Left lung (tissue), 10 donors: ENCODE results near the gene RESP18. TPM values are rescaled to one million over a fixed set of nuclear protein-coding genes. Genes with fewer than 3 reads are reported as not detected.

Source experiments
- ATAC-seq: fragments of 200-7000 bp; cut with Tn5 transposase; one replicate; pipeline ENCODE4 v1.9.1; 2020; ENCODE audit warnings: moderate library complexity
- DNase-seq, 4 donors: peaks; one replicate each; pipeline ENCODE4 v3.0.0-alpha.2; 2013 to 2020
- H3K27ac ChIP-seq, 2 donors: fragments of 200-600 bp; sonication (generic) in 1 of 2; one replicate each; pipeline versions ENCODE4 v1.5.0 to v1.8.0; 2020 to 2021
- H3K27me3 ChIP-seq, 2 donors: fragments of 200-600 bp; sonication (generic) in 1 of 2; one replicate each; pipeline versions ENCODE4 v1.5.0 to v1.8.0; 2020 to 2021
- H3K36me3 ChIP-seq, 2 donors: fragments of 200-600 bp; sonication (generic) in 1 of 2; one replicate each; pipeline versions ENCODE4 v1.5.0 to v1.8.0; 2020 to 2021
- H3K4me1 ChIP-seq, 2 donors: fragments of 200-600 bp; one replicate each; pipeline ENCODE4 v1.8.0; 2021
- H3K4me3 ChIP-seq, 2 donors: fragments of 200-600 bp; sonication (generic) in 1 of 2; one replicate each; pipeline versions ENCODE4 v1.5.0 to v1.8.0; 2020 to 2021; ENCODE audit warnings: mild to moderate bottlenecking in 1 of 2
- H3K9me3 ChIP-seq, 2 donors: fragments of 200-600 bp; sonication (generic) in 1 of 2; one replicate each; pipeline versions ENCODE4 v1.5.0 to v1.8.0; 2020 to 2021
- intact Hi-C, 2 donors: fragments of 100-400 bp; cut with DNase I; formaldehyde crosslinking; loops; one replicate each; pipeline versions ENCODE4 v1.11.2 to v1.14.2; 2022
- polyA plus RNA-seq, 6 donors: library from polyadenylated mRNA; unstranded; fragments of 120-200 nt; gene quantifications; one replicate each; pipeline ENCODE4 v1.2.1, GENCODE V29; 2013; ENCODE audit not compliant: insufficient read length in 6 of 6
- total RNA-seq, 2 donors: library from RNA; stranded (reverse); fragmentation: NEBNext Ultra II Directional; extraction: Animal tissue kit (Norgen Biotek cat#: 25700); gene quantifications; one replicate each; pipeline ENCODE4 v1.2.1, GENCODE V29; 2021
- TF ChIP-seq, protein P1 (sequence below), 2 donors: fragments of 200-600 bp; sonication (generic) in 1 of 2; IDR thresholded peaks; one replicate each; pipeline versions ENCODE4 v1.5.0 to v1.8.0; 2021; ENCODE audit warnings: antibody characterized with exemption in 2 of 2
- donor health status: DM: no; HTN: yes; CAD: no.
- donor health status: DM: no; HTN: no; CAD: no.

The RESP18 gene
- total and polyA plus RNA-seq, 8 donors, result not detected

DNA sequence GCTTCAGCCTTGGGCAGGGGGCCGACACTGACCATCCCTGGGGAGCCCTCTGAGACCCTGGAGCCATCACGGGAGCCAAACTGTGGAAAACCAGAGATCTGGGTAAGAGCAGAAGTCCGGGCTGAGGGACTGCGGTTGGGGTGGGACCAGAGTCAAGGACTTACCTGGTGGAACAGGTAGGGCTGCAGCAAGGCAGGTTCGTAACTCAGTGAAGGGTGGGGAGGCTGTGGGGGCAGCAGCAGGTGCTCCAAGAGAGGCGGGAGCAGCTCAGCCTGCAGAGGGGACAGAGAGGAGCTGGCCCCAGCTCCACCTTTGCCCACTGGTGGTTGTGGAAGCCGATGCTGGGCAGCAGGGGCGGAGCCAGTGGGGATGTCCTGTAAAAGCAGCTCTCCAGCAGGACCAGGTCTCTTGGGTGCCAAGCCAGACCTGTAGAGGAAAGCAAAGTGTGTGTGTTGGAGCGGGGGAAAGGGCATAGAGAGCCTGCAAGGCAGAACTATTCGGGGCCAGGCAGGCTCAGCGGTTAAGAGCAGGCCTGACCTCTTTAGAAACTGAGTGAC, 30.1 kb downstream of the RESP18 start:
- intact Hi-C loops, result loop anchor here in 1 of 2 donors (10.0 kb wide), 1 partner anchor 248 kb away; no protein-coding TSS in a partner anchor
- Histone ChIP-seq H3K4me1 (peaks cover 0 to 5% of the 10 kb centered on the region in 2 donors), H3K36me3 (no peaks in the 10 kb centered on the region), H3K4me3 (no peak overlapping the region), H3K9me3 (no peaks in the 10 kb centered on the region), H3K27me3 (peaks cover 0 to 82% of the 10 kb centered on the region in 2 donors), H3K27ac (no peak overlapping the region)
- TF ChIP-seq, protein P1, sequence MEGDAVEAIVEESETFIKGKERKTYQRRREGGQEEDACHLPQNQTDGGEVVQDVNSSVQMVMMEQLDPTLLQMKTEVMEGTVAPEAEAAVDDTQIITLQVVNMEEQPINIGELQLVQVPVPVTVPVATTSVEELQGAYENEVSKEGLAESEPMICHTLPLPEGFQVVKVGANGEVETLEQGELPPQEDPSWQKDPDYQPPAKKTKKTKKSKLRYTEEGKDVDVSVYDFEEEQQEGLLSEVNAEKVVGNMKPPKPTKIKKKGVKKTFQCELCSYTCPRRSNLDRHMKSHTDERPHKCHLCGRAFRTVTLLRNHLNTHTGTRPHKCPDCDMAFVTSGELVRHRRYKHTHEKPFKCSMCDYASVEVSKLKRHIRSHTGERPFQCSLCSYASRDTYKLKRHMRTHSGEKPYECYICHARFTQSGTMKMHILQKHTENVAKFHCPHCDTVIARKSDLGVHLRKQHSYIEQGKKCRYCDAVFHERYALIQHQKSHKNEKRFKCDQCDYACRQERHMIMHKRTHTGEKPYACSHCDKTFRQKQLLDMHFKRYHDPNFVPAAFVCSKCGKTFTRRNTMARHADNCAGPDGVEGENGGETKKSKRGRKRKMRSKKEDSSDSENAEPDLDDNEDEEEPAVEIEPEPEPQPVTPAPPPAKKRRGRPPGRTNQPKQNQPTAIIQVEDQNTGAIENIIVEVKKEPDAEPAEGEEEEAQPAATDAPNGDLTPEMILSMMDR (IDR thresholded peaks at IDR 0.05), result no peak
- peak in 1 of 4 donors; percentile 62 for DNase-seq
- ATAC-seq, result no peak

DNA sequence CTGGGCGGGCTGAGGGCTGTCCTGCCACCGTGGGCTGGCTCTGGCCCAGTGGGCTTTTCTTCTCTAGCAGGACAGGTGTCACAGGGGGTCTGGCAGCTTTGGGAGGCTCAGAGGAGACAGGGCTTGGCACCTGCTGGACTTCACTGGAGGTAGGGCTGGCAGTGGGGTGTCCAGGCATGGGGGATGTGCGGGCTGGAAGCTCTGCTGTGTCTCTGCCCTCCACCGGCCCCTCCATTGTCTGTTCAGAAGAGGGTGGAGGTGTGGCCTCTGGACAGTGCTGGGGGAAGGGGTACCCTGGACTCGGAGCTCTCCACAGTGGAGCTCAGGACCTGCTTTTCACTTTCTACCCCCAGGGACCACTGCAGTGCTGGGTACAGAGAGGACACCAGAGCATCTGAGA, 32.5 kb downstream of the RESP18 start:
- H3K36me3 ChIP-seq, result no peaks in the 10 kb centered on the region
- peaks cover 0 to 64% of the 10 kb centered on the region in 2 donors for H3K27me3 ChIP-seq
- H3K4me3 ChIP-seq, result no peak overlapping the region
- intact Hi-C loops, result loop anchor here in 1 of 2 donors (10.0 kb wide), 1 partner anchor 245 kb away; no protein-coding TSS in a partner anchor
- peaks cover 0 to 9% of the 10 kb centered on the region in 2 donors for H3K4me1 ChIP-seq
- TF ChIP-seq, protein P1 (IDR thresholded peaks at IDR 0.05), result no peak
- peak in 1 of 4 donors; percentile 41 for DNase-seq
- no peaks in the 10 kb centered on the region for H3K9me3 ChIP-seq
- ATAC-seq, result no peak
- H3K27ac ChIP-seq, result no peak overlapping the region

DNA sequence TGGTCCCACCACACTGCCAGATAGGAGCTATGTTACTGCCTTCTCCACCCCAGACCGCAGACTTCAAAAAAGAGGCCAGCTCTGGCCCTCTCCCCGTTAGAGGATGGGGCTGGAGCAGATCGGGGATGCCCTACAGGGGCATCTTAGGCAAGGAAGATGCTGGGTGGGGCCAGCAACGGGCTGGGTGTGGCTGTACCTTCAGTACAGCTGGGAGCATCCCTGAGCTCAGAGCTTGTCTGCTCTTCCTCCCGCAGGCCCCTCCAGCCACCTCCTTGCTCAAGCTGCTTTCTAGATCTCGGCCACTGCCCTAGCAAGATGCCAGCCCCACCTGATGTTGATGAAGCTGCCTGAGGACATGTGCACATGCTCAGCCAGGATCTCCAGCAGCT, 33.2 kb downstream of the RESP18 start:
- ATAC-seq, result no peak
- no peaks in the 10 kb centered on the region for H3K9me3 ChIP-seq

DNA sequence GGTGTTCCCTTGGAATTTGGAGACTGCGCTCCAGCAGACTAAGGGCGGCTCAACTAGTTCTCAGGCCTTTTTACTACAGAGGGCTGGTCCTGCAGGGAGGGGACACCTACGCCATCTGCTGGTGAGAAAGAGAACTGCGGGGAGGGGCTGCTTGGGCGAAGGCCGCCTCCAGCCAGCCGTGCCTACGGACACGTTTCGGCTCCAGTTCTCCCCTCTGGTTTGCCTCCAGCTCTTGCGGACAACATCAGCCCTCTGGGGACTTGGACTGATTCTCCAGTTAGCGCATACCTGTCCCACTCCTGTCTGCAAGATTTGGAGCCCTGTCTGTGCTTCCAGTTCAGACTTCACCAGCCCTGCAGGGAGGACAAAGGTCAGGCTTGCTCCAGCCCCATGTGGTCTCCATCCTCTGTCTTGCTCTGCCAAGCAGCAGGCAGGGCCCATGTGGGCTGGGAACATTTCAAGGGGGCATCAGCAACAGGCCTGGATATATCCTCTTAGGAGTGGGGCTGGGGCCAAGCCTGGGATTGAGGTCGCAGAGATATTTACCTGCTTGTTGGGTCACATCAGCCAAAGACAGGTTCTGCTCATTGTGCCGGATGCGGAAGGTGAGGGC, 33.7 kb downstream of the RESP18 start:
- H3K9me3 ChIP-seq, result no peaks in the 10 kb centered on the region
- H3K27me3 ChIP-seq, result peaks cover 0 to 65% of the 10 kb centered on the region in 2 donors
- H3K4me3 ChIP-seq, result no peak overlapping the region
- no peaks in the 10 kb centered on the region for H3K36me3 ChIP-seq
- intact Hi-C loops, result loop anchor here (5.0 to 10.0 kb wide), 2 partner anchors 127 to 134 kb away; partner anchors contain the start of genes NHEJ1 (in 1 of the 2) and SLC23A3 (in 1 of the 2)
- H3K4me1 ChIP-seq, result peaks cover 0 to 18% of the 10 kb centered on the region in 2 donors
- H3K27ac ChIP-seq, result no peak overlapping the region
- peak; percentile 84 for ATAC-seq
- DNase-seq, result peak; percentile 68 to 93 (median 85)
- TF ChIP-seq, protein P1 (IDR thresholded peaks at IDR 0.05), result peak; percentile 99 to 100

More for the DNA sequence above, 33.2 kb downstream of the RESP18 start:
- Histone ChIP-seq H3K4me1 (peaks cover 0 to 13% of the 10 kb centered on the region in 2 donors), H3K27me3 (peaks cover 0 to 64% of the 10 kb centered on the region in 2 donors), H3K27ac (no peak overlapping the region), H3K4me3 (no peak overlapping the region), H3K36me3 (no peaks in the 10 kb centered on the region)
- peak in 1 of 4 donors; percentile 42 for DNase-seq
- TF ChIP-seq, protein P1 (IDR thresholded peaks at IDR 0.05), result no peak
- intact Hi-C loops, result loop anchor here (5.0 to 10.0 kb wide), 2 partner anchors 127 to 135 kb away; partner anchors contain the start of genes NHEJ1 (in 1 of the 2) and SLC23A3 (in 1 of the 2)
